ENCODE measurements around the gene DNM3. TPM values are rescaled to one million over a fixed set of nuclear protein-coding genes. Genes with fewer than 3 reads are reported as not detected.

Gene DNM3
- total and polyA plus RNA-seq, 2 of the 8 experiments (the other 6 are each of a cell fraction or from before 2014, with no cell fraction given), result 2.0 to 8.5 TPM

DNA sequence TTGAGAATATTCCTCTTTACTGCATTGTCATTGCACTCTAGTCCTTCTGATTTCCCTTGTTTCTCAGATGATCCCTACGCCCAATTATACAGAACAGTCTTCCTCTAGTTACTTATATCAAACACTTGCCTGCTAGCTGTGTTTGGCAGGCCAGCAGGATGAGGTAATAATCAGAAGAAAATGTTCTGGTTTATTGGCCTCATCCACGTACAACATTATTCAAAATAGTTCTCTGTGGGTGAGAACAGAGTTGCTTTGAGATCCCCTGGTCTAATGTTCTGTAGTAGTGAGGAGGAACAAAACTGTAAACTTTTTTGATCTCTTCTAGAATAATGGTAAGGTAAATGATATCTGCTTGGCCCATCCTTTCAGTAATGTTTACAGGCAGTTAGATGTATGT is 556.9 kb downstream of the DNM3 start:
- no peak for DNase-seq (ENCODE audit: low read depth in 1 of 2, low spot score in 2 of 2)
- no peak overlapping the region for H2BK15ac ChIP-seq (ENCODE audit: low read length)
- no peak overlapping the region for H2BK12ac ChIP-seq (ENCODE audit: low read depth, low read length)
- H2AK5ac ChIP-seq (ENCODE audit: low read depth, low read length), result no peak overlapping the region
- no peak overlapping the region for H2BK120ac ChIP-seq (replicated peaks; ENCODE audit: low read depth, low read length)
- no peak overlapping the region for H2AFZ ChIP-seq (ENCODE audit: low read length)
- H3K27ac ChIP-seq (ENCODE audit: low read depth, low read length), result no peak overlapping the region
- FAIRE-seq, result no peak
- H2BK5ac ChIP-seq (ENCODE audit: low read depth, low read length), result no peak overlapping the region
- no peak overlapping the region for H4K8ac ChIP-seq (ENCODE audit: extremely low read depth, insufficient read depth, low read length)
- no peak overlapping the region for H3K9ac ChIP-seq (replicated peaks in 1 of 4; ENCODE audit: extremely low read depth in 1 of 4, low read depth in 3 of 4, low read length in 3 of 4)
- no peaks in the 10 kb centered on the region for H3K79me1 ChIP-seq (ENCODE audit: low read depth, low read length)
- no peaks in the 10 kb centered on the region for H3K79me2 ChIP-seq (ENCODE audit: control insufficient read depth in 1 of 2, insufficient read depth in 2 of 2, low read length in 2 of 2)
- no peak overlapping the region for H3K18ac ChIP-seq (ENCODE audit: extremely low read depth, low read length)
- no peaks in the 10 kb centered on the region for H3K36me3 ChIP-seq (ENCODE audit: control insufficient read depth in 2 of 4, insufficient read depth in 4 of 4, low read length in 3 of 4)
- H3K4me2 ChIP-seq (ENCODE audit: insufficient read depth in 1 of 2, low read depth in 2 of 2, low read length in 2 of 2), result no peak overlapping the region
- H3K23me2 ChIP-seq (ENCODE audit: low read depth, low read length), result no peaks in the 10 kb centered on the region
- WGBS, 2 experiments (ENCODE audit: extremely low coverage in 1 of 2, insufficient coverage in 1 of 2, insufficient read length in 1 of 2, insufficient replicate concordance in 2 of 2, low coverage in 1 of 2, low lambda C conversion rate in 2 of 2, missing lambda C conversion rate in 1 of 2), result 85% methylated on average over 2 of the region's 2 CpGs; no CpG with 5 or more reads in 1 of the 2 experiments
- no peak overlapping the region for H3K14ac ChIP-seq (ENCODE audit: insufficient read length)
- POLR2A ChIA-PET (ENCODE audit: partially characterized antibody), result no interaction called here
- CTCF ChIA-PET (ENCODE audit: partially characterized antibody), result interaction anchor here (0.5 to 4.2 kb wide), 16 partner anchors 8 to 412 kb away, joined by 3 to 26 read pairs (median 4); no protein-coding TSS in a partner anchor
- no peak overlapping the region for H3K23ac ChIP-seq (ENCODE audit: insufficient read length)
- H4K91ac ChIP-seq (replicated peaks; ENCODE audit: insufficient read length, low read length), result no peak overlapping the region
- peaks cover 4 to 10% (median 5%) of the 10 kb centered on the region in 4 experiments; a peak in 5 of 7 replicates for H3K4me1 ChIP-seq (replicated peaks in 1 of 4; ENCODE audit: control insufficient read depth in 3 of 4, insufficient read depth in 4 of 4, low read length in 3 of 4)
- H3K27me3 ChIP-seq (replicated peaks in 1 of 4; ENCODE audit: control insufficient read depth in 3 of 4, extremely low read depth in 1 of 4, insufficient read depth in 3 of 4, low read length in 3 of 4), result no peaks in the 10 kb centered on the region
- H3K4me3 ChIP-seq (ENCODE audit: extremely low read depth in 1 of 4, insufficient read depth in 2 of 4, low read depth in 3 of 4, low read length in 4 of 4), result no peak overlapping the region
- no peak for TF ChIP-seq BCL11A (IDR thresholded peaks at IDR 0.05; ENCODE audit: low read depth in 2 of 2, low read length in 2 of 2)
- no peak for TF ChIP-seq TCF12 (IDR thresholded peaks at IDR 0.05; ENCODE audit: low read depth, low read length)
- TF ChIP-seq SP2 (IDR thresholded peaks at IDR 0.05; ENCODE audit: low read length), result no peak
- no peak for TF ChIP-seq ASH2L (IDR thresholded peaks at IDR 0.05; ENCODE audit: low read length)
- no peak for TF ChIP-seq SIN3A (conservative IDR thresholded peaks at IDR 0.05 in 1 of 2, IDR thresholded peaks at IDR 0.05 in 1 of 2; ENCODE audit: low read depth in 1 of 2, low read length in 2 of 2)
- no peak for TF ChIP-seq NANOG (IDR thresholded peaks at IDR 0.05; ENCODE audit: insufficient read depth, low read depth, low read length, poor library complexity, severe bottlenecking)
- no peak overlapping the region for H2BK20ac ChIP-seq (ENCODE audit: low read length)
- no peak overlapping the region for H3K56ac ChIP-seq (replicated peaks; ENCODE audit: insufficient read length, low read depth, low read length)
- no peaks in the 10 kb centered on the region for H3K9me3 ChIP-seq (ENCODE audit: insufficient read depth in 2 of 2, low read depth in 1 of 2, low read length in 1 of 2)
- H3K4ac ChIP-seq (replicated peaks; ENCODE audit: insufficient read length, low read depth, low read length), result no peak overlapping the region
- H4K5ac ChIP-seq (ENCODE audit: insufficient read length, low read depth, low read length), result no peak overlapping the region
- no peaks in the 10 kb centered on the region for H4K20me1 ChIP-seq (replicated peaks in 1 of 2; ENCODE audit: control insufficient read depth in 1 of 2, insufficient read depth in 2 of 2, low read length in 2 of 2)

All from H1 (cell line).